ENCODE data around the gene NALCN.

- TF ChIP-seq POLR2A (IDR thresholded peaks at IDR 0.05; ENCODE audit: low read length) (no peak), GATA1 (IDR thresholded peaks at IDR 0.05; ENCODE audit: low read depth, low read length) (no peak)
Measured at GRCh38 chr13:101082441-101082840, 333.9 kb downstream of the NALCN start.
